Heart left ventricle (tissue), 16 donors: ENCODE data around the gene FUBP1. TPM values are rescaled to one million over a fixed set of nuclear protein-coding genes. Genes with fewer than 3 reads are reported as not detected.

Experiments used
- ATAC-seq, 4 donors: fragments of 200-7000 bp; cut with Tn5 transposase; one replicate each; pipeline ENCODE4 v1.9.1; 2020 to 2022; ENCODE audit warnings: moderate library complexity in 4 of 4, mild to moderate bottlenecking in 3 of 4, moderate number of reproducible peaks in 1 of 4
- DNase-seq, 5 donors: peaks; one replicate each; pipeline ENCODE4 v3.0.0-alpha.2; 2020
- H3K27ac ChIP-seq, 12 donors: fragments of 200-600 bp; sonication (generic) in 4 of 12; one replicate each; pipeline versions ENCODE4 v1.5.0 to v1.8.0; 2016 to 2022; ENCODE audit warnings: mild to moderate bottlenecking in 2 of 12
- H3K27me3 ChIP-seq, 9 donors: fragments of 200-600 bp; sonication (generic) in 2 of 9; one replicate each; pipeline versions ENCODE4 v1.5.1 to v1.8.0; 2016 to 2022; ENCODE audit warnings: mild to moderate bottlenecking in 3 of 9
- H3K36me3 ChIP-seq, 9 donors: fragments of 200-600 bp; sonication (generic) in 2 of 9; one replicate each; pipeline versions ENCODE4 v1.5.0 to v1.8.0; 2018 to 2022; ENCODE audit warnings: mild to moderate bottlenecking in 2 of 9
- H3K4me1 ChIP-seq, 12 donors: fragments of 200-600 bp; sonication (generic) in 4 of 12; one replicate each; pipeline versions ENCODE4 v1.5.0 to v1.8.0; 2016 to 2022; ENCODE audit warnings: mild to moderate bottlenecking in 3 of 12
- H3K4me3 ChIP-seq, 12 donors: fragments of 200-600 bp; sonication (generic) in 4 of 12; one replicate each; pipeline versions ENCODE4 v1.5.0 to v1.8.0; 2017 to 2022; ENCODE audit warnings: mild to moderate bottlenecking in 9 of 12, moderate library complexity in 4 of 12
- H3K9me3 ChIP-seq, 12 donors: fragments of 200-600 bp; sonication (generic) in 4 of 12; one replicate each; pipeline versions ENCODE4 v1.5.0 to v1.8.0; 2016 to 2022; ENCODE audit warnings: mild to moderate bottlenecking in 1 of 12
- CTCF ChIP-seq, 12 donors: fragments of 200-600 bp; sonication (generic) in 4 of 12; IDR thresholded peaks; one replicate each; pipeline versions ENCODE4 v1.5.0 to v1.8.0; 2018 to 2022; ENCODE audit warnings: antibody characterized with exemption in 12 of 12, mild to moderate bottlenecking in 5 of 12
- POLR2A ChIP-seq, 2 donors: fragments of 450-650 bp; IDR thresholded peaks; one replicate each; pipeline ENCODE4 v1.6.1; 2017; ENCODE audit warnings: antibody characterized with exemption in 2 of 2, mild to moderate bottlenecking in 2 of 2, moderate library complexity in 2 of 2
- WGBS, 4 donors: extraction: QIAGEN DNeasy Blood & Tissue Kit in 2 of 4; methylation state at CpG; one replicate each; pipeline versions ENCODE4 v1.1.5 to v1.1.7; 2013 to 2018; 5-methylcytosine and 5-hydroxymethylcytosine counted together
- intact Hi-C, 10 donors: fragments of 100-400 bp; cut with DNase I; formaldehyde crosslinking; loops; one replicate each; pipeline versions ENCODE4 v1.11.1 to v1.14.2; 2022
- polyA plus RNA-seq, 2 donors: library from polyadenylated mRNA; stranded (reverse); fragments of 200-250 nt; gene quantifications; one replicate each; pipeline ENCODE4 v1.2.3, GENCODE V29; 2013
- total RNA-seq, 9 donors: library from RNA; depleted of rRNA in 2 of 9; stranded (reverse); fragments of >200 nt in 2 of 9; fragmentation: NEBNext Ultra II Directional in 3 of 9; extraction: Animal tissue kit (Norgen Biotek cat#: 25700) in 3 of 9; gene quantifications; one replicate each; pipeline versions ENCODE4 v1.1.0 to v1.2.4, GENCODE V29; 2016 to 2023
- donor health status: ischemic (EF 13 %, LVEDD 7.1; RV severe dilation, severe dysfunction).
- donor health status: healthy with polysubstance abuse.
- donor health status: DM: no; HTN: yes; CAD: no.
- donor health status: DM: no; HTN: no; CAD: no.
- donor health status: ischemic (EF 25% LVEDD 6.9; RV normal size, moderate dysfunction).
- donor health status: ischemic (EF 25% LVEDD 5.7; RV mildly dilated, moderate dysfunction).
- donor health status: healthy.
- donor health status: DM: yes; HTN: yes; CAD: no.
- donor health status: ischemic (EF 35%, LVEDD 5.7; RV mildly dilated, moderate dysfunction).
- donor health status: nonischemic (EF 11% LVEDD 7.7; RV severe dilation, severe dysfunction).
- donor health status: DM: yes; HTN: yes; CAD: no.
- donor health status: PGD.
- donor health status: ischemic (EF 29% LVEDD 5.4; RV normal size, mild dysfunction).
- donor health status: nonischemic (EF 23%, LVEDD 6.1; RV moderate dilation, normal function).

The FUBP1 gene
- total and polyA plus RNA-seq, 11 donors, result 27.0 to 78.9 (median 54.1) TPM

GRCh38 chr1:77940921-77941570 lies 37.8 kb downstream of the FUBP1 start:
- ATAC-seq, result no peak
- 94 to 97% (median 95%) methylated on average over 4 of the region's 4 CpGs for WGBS, 4 donors
- Histone ChIP-seq H3K4me1 (no peaks in the 10 kb centered on the region), H3K27ac (no peak overlapping the region), H3K4me3 (no peak overlapping the region), H3K36me3 (peaks cover 0 to 100% (median 74%) of the 10 kb centered on the region in 9 donors), H3K27me3 (no peaks in the 10 kb centered on the region), H3K9me3 (no peaks in the 10 kb centered on the region)
- DNase-seq, result no peak
- intact Hi-C loops, result loop anchor here in 1 of 10 donors (10.0 kb wide), 2 partner anchors 174 to 226 kb away; no protein-coding TSS in a partner anchor
- TF ChIP-seq CTCF (IDR thresholded peaks at IDR 0.05), result no peak
- TF ChIP-seq POLR2A (IDR thresholded peaks at IDR 0.05), result no peak

- DNase-seq (no peak), ATAC-seq (no peak)
- intact Hi-C loops, result loop anchor here in 1 of 10 donors (10.0 kb wide), 1 partner anchor 214 kb away; no protein-coding TSS in a partner anchor
- Histone ChIP-seq H3K36me3 (peaks cover 0 to 99% (median 83%) of the 10 kb centered on the region in 9 donors), H3K4me1 (no peaks in the 10 kb centered on the region), H3K27me3 (no peaks in the 10 kb centered on the region), H3K27ac (no peak overlapping the region), H3K9me3 (no peaks in the 10 kb centered on the region), H3K4me3 (no peak overlapping the region)
- TF ChIP-seq CTCF (IDR thresholded peaks at IDR 0.05) (no peak), POLR2A (IDR thresholded peaks at IDR 0.05) (no peak)
These were observed 40.2 kb downstream of the FUBP1 start for GRCh38 chr1:77938651-77939050.

GRCh38 chr1:77929806-77930205 lies 49.1 kb downstream of the FUBP1 start:
- Histone ChIP-seq H3K4me3 (no peak overlapping the region), H3K9me3 (no peaks in the 10 kb centered on the region), H3K4me1 (peaks cover 0 to 15% (median 0%) of the 10 kb centered on the region in 12 donors), H3K27ac (no peak overlapping the region), H3K36me3 (peaks cover 0 to 97% (median 60%) of the 10 kb centered on the region in 9 donors), H3K27me3 (no peaks in the 10 kb centered on the region)
- 94 to 98% (median 96%) methylated on average over 2 of the region's 2 CpGs for WGBS, 4 donors
- intact Hi-C loops, result loop anchor here in 1 of 10 donors (10.0 kb wide), 1 partner anchor 205 kb away; no protein-coding TSS in a partner anchor
- DNase-seq (no peak), ATAC-seq (no peak)
- TF ChIP-seq POLR2A (IDR thresholded peaks at IDR 0.05), result no peak
- TF ChIP-seq CTCF (IDR thresholded peaks at IDR 0.05), result no peak

- H3K36me3 ChIP-seq, result peaks cover 0 to 98% (median 61%) of the 10 kb centered on the region in 9 donors
- no peaks in the 10 kb centered on the region for H3K27me3 ChIP-seq
- peak overlapping the region in 3 of 12 donors; percentile 46 to 52 (median 50) for H3K4me3 ChIP-seq
- H3K27ac ChIP-seq, result peak overlapping the region in 1 of 12 donors; percentile 34
- intact Hi-C loops, result no loop called here
- TF ChIP-seq CTCF (IDR thresholded peaks at IDR 0.05) (no peak), POLR2A (IDR thresholded peaks at IDR 0.05) (no peak)
- H3K9me3 ChIP-seq, result no peaks in the 10 kb centered on the region
- ATAC-seq (peak in 1 of 4 donors; percentile 15), DNase-seq (no peak)
- WGBS, 4 donors, result 89 to 92% (median 90%) methylated on average over 4 of the region's 4 CpGs
- H3K4me1 ChIP-seq, result peaks cover 0 to 15% (median 0%) of the 10 kb centered on the region in 12 donors
These were observed 51.5 kb downstream of the FUBP1 start for GRCh38 chr1:77927414-77927813.
